Right lobe of liver (tissue), 4 donors: ENCODE results near the gene CD63.

ENCODE experiments used
- CTCF ChIP-seq, 4 donors: fragments of 200-600 bp in 3 of 4; fragments of 450-650 bp in 1 of 4; IDR thresholded peaks; one replicate each; pipeline versions ENCODE4 v1.5.1 to v1.8.0; 2016 to 2022; ENCODE audit warnings: antibody characterized with exemption in 4 of 4, mild to moderate bottlenecking in 2 of 4
- POLR2A ChIP-seq: fragments of 450-650 bp; IDR thresholded peaks from one replicate; pipeline ENCODE4 v1.6.1; 2017; ENCODE audit warnings: antibody characterized with exemption, mild to moderate bottlenecking
- donor health status: DM: no; HTN: no; CAD: no.
- donor health status: DM: no; HTN: no; CAD: no.
- donor health status: DM: no; HTN: yes; CAD: no.

DNA sequence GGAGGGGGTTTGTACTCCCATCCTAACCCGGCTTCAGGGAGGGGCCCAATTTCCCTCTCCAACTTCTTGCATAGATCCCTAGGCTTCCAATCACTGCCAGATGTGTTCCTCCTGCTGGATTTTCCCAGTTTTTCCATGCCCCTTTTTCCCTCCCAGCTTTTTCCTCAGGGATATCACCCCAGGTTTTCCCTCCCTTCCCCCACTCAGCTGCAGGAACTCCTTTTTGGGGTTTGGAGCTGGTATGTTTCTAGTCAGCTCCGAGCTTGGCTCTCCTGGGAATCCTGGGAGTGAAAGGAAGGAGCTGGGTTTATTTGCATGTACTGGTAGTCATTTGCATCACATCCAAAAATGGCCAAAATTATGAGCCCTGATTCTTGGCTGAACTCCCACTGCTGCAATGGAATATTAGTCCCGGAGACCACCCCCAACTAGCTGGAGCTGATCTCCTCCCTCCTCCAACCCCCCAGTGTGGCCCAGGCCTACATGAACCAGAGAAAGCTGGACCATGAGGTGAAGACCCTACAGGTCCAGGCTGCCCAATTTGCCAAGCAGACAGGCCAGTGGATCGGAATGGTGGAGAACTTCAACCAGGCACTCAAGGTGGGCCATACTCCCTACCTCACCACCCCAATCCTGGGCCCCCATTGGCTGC, 10.1 kb downstream of the CD63 start:
- TF ChIP-seq POLR2A: no peak
- no peak for TF ChIP-seq CTCF (IDR thresholded peaks at IDR 0.05)
